ENCODE measurements around the gene MAPT.
"Not testable (repeated sequence)": the region's sequence is repeated elsewhere in the genome, so short reads cannot be mapped to it uniquely, and the experiment has no call there.

The MAPT gene

DNA sequence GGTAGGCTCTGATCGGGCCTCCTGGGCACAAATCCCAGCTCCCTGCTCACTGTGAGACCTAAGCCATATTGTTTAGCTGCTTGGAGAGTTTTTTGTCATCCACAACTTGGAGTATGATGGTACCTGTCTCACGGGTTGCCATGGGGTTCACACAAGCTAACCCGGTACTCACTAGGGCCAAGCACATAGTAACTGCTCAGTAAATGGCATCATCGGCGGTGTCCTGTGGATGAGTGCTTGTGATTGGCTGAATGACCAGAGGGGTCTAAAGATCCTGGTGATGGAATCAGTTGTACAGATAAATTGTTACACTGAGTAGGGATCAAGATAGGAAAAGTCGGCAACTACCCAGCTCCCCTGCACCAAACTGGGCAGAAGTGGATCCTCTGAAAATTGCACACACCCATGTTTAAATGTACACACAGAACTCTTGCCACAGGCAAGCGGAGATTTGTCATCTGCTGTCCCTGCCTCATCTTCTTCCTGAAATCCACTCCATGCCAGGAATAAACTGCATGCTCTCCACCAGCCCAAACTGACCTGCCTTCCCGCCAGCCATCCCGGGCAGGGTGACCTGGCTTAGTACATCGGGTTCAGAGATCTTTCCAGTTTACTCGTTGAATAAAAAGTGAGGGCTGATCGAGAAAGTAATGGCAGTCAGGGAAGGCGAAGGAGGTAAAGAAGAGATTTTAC, 6.5 kb downstream of the MAPT start:
- no peak for DNase-seq (ENCODE audit: low spot score)

- no peak for DNase-seq (ENCODE audit: low spot score)
These were observed 8.6 kb downstream of the MAPT start for GRCh38 chr17:45902892-45903346.

DNA sequence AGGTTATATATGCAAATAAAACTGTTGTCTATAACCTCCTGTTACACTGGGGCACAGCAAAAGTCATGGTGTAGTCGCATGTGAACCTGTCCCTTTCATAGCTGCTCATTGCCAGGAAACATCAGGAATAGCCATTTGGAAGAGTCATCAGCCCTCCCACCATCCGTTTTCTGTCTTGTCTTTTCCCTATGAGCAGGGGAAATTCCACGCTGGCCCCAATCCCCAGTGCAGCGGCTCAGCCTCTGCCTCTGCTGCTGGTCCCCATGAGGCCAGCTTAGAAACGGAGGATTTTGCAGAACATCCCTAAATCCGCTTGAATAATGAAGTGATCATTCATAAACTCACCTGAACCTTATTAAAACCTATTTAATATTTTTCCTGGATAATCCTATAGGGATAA, 10.5 kb downstream of the MAPT start:
- no peak for DNase-seq (ENCODE audit: low spot score)

GRCh38 chr17:45905814-45906213, 11.5 kb downstream of the MAPT start:
- no peak for DNase-seq (ENCODE audit: low spot score)

GRCh38 chr17:45906237-45906636, 11.9 kb downstream of the MAPT start:
- DNase-seq (ENCODE audit: low spot score), result no peak

- DNase-seq (ENCODE audit: low spot score), result no peak
These were observed 12.7 kb downstream of the MAPT start for GRCh38 chr17:45906927-45907622.

- no peak for DNase-seq (ENCODE audit: low spot score)
These were observed 13.5 kb downstream of the MAPT start for GRCh38 chr17:45907750-45908395.

DNA sequence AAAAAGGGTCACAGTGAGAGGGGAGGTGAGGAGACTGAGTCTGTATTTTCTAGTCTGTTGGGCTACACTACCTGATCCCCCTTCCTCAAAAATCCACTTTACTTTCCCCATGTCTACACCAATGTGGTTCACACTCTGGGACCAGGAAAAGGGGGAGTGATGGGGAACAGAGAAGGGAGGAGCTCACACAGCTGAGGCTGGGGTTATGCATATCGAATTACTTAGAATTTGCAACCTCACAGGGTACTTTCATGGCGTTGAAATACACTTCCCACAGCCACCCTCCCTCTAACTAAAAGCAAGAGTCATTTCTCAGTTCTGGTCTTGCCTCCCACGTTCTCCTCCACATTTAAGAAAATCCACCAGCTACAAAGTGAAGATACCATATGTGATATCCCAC, 14.1 kb downstream of the MAPT start:
- no peak for DNase-seq (ENCODE audit: low spot score)

DNA sequence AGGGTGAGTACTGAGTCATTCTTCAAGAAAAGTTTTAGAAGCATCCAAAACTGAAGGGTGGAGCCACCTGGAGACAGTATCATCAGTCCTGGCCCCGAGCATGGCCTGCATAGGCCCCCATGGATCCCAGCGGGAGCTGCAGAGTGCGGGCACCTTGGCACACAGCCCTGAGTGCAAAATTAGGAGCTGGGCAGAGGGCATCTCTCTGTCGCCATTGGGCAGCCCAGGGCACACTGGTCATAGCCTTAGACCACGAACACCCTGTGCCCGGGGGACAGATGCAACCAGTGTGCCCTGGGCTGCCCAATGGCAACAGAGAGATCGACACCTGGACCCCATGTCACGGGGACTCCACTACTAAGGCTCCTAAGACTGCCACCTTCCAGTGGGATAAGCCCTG, 14.6 kb downstream of the MAPT start:
- no peak for DNase-seq (ENCODE audit: low spot score)

DNA sequence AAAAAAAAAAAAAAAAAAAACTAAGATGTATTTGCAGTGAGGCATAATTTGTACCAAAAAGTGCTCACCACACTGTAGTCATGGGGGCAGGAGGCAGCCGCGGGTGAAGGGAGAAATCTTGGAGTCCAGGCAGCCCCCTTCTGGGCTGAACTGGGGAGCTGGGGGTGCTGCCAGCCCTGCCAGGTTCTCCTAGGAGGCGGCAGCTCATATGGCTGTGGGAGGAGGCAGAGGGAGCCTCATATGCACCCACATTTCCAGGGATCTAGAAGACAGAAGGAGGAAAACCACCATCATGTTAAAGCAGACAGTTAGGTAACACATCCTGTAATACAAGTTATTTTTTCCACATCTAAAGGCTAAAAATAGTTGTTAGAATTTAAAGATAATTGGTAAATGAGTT, 16.3 kb downstream of the MAPT start:
- no peak for DNase-seq (ENCODE audit: low spot score)

DNA sequence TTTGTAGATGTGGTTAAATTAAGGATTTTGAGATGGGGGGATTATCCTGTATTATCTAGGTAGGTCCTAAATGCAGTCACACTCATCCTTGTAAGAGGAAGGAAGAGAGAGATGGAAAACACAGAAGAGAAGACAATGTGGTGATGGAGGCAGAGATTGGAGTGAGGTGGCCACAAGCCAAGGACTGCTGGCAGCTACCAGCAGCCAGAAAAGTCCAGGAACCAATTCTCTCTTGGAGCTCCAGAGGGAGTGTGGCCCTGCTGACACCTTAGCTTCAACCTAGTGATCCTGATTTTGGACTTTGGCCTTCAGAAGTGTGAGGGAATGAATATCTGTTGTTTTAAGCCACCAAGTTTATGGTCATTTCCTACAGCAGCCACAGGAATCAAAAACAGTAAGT, 18.0 kb downstream of the MAPT start:
- no peak for DNase-seq (ENCODE audit: low spot score)

DNA sequence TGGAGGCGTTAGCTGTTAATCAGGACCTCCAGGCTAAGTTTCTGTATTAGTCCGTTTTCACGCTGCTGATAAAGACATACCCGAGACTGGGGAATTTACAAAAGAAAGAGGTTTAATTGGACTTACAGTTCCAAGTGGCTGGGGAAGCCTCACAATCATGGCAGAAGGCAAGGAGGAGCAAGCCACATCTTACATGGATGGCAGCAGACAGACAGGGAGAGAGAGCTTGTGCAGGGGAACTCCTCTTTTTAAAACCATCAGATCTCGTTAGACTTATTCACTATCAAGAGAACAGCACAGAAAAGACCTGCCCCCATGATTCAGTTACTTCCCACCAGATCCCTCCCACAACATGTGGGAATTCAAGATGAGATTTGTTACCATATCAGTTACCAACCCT, 18.7 kb downstream of the MAPT start:
- DNase-seq (ENCODE audit: low spot score), result not testable (repeated sequence)

- peak; percentile 15 for DNase-seq (ENCODE audit: low spot score)
These were observed 19.8 kb downstream of the MAPT start for GRCh38 chr17:45914047-45914717.

GRCh38 chr17:45915263-45915662, 20.9 kb downstream of the MAPT start:
- no peak for DNase-seq (ENCODE audit: low spot score)

DNA sequence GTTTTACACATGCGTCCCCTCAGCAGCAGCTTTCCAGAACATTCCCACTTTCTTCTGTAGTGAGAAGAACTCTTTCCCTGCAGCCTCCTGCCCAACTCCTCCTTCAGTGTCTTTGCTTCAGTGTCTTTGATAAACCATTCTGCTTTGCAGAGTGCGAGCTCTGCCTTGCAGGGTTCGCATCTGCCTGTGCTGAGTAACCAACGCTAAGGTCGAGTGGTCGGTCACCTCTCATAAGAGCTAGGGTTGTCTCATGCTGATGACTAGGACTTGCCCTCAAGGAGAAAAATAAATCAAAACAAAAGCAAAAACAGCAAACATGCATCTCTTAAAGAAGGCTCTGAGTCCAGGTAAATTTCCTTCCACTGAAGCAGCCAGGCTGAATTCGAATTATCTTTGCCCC, 22.7 kb downstream of the MAPT start:
- DNase-seq (ENCODE audit: low spot score), result no peak

- DNase-seq (ENCODE audit: low spot score), result no peak
These were observed 23.9 kb downstream of the MAPT start for GRCh38 chr17:45918241-45918745.

GRCh38 chr17:45919136-45919535, 24.8 kb downstream of the MAPT start:
- DNase-seq (ENCODE audit: low spot score), result no peak

DNA sequence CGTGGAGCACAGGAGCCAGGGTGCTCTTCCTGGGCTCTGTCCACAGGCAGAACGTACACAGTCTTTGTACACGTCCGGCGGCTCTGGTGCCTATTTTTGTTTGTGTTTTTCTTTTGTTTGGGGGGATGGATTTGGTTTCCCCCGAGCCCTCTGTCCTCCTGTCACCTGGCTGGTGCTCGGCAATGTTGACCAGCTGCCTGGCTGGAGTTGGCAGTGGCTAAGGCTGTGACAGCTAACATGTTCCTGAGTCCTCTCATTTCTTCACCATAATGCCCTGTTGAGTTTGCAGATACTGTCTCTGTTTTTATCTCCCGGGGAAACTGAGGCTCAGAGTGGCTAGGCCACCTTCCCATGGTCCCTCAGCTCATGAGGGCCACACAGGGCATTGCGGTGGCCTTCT, 25.7 kb downstream of the MAPT start:
- no peak for DNase-seq (ENCODE audit: low spot score)

GRCh38 chr17:45923511-45924268, 29.3 kb downstream of the MAPT start:
- DNase-seq (ENCODE audit: low spot score), result no peak

- no peak for DNase-seq (ENCODE audit: low spot score)
These were observed 30.0 kb downstream of the MAPT start for GRCh38 chr17:45924332-45924820.

GRCh38 chr17:45925311-45925710, 31.0 kb downstream of the MAPT start:
- no peak for DNase-seq (ENCODE audit: low spot score)

DNA sequence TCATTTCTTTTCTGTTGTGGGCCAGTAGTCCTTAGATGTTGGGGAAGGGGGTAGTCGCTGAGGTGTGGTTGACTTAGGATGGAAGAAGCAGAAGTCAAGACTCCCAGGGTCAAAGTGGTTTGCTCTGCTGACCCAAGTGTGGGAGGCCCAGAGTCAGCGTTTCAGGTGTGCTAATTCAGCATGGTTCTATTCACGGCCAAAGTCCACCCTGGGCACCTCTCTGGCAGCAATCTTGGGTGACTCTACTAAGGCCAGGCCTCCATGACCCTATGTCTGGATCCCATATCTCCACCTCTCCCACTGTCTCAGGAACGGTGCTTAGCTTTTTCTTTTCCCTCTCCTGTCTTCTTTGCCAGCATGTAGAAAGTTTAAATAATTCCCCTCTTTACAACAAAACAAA, 32.9 kb downstream of the MAPT start:
- no peak for DNase-seq (ENCODE audit: low spot score)
